ENCODE data around the gene USP43. TPM values are rescaled to one million over a fixed set of nuclear protein-coding genes. Genes with fewer than 3 reads are reported as not detected.
"Not testable (repeated sequence)": the region's sequence is repeated elsewhere in the genome, so short reads cannot be mapped to it uniquely, and the experiment has no call there.

The USP43 gene
- total RNA-seq (ENCODE audit: unreplicated experiment): 0.90 TPM
- long read RNA-seq: 0 reads

- Mint-ChIP-seq H3K27ac (ENCODE audit: unreplicated experiment) (no peak within 1 kb of the TSS), H3K4me3 (ENCODE audit: unreplicated experiment) (peak within 1 kb of the TSS; percentile 88), H3K4me1 (ENCODE audit: unreplicated experiment) (peaks cover 9% of the 10 kb centered on the region), H3K27me3 (ENCODE audit: unreplicated experiment) (peaks cover 8% of the 10 kb centered on the region), H3K9me3 (ENCODE audit: unreplicated experiment) (no peaks in the 10 kb centered on the region), H3K36me3 (ENCODE audit: low read depth, unreplicated experiment) (no peaks in the 10 kb centered on the region)
- TF ChIP-seq CTCF (IDR thresholded peaks at IDR 0.05; ENCODE audit: unreplicated experiment): no peak
- peak; percentile 21 for DNase-seq (ENCODE audit: low spot score)
These were observed at the start of gene USP43 for GRCh38 chr17:9644910-9645751. TSS of gene USP43 (plus strand) at chr17:9645517. CDS start at chr17:9645633, 116 bp downstream.

- H3K36me3 Mint-ChIP-seq (ENCODE audit: low read depth, unreplicated experiment); H3K27ac Mint-ChIP-seq (ENCODE audit: unreplicated experiment); DNase-seq (ENCODE audit: low spot score); H3K9me3 Mint-ChIP-seq (ENCODE audit: unreplicated experiment); H3K4me1 Mint-ChIP-seq (ENCODE audit: unreplicated experiment); H3K27me3 Mint-ChIP-seq (ENCODE audit: unreplicated experiment); H3K4me3 Mint-ChIP-seq (ENCODE audit: unreplicated experiment): not testable (repeated sequence)
These were observed 47.7 kb upstream of the USP43 start for GRCh38 chr17:9597638-9598037.

GRCh38 chr17:9598661-9599060 is 46.7 kb upstream of the USP43 start:
- Mint-ChIP-seq H3K4me3 (ENCODE audit: unreplicated experiment) (no peak overlapping the region), H3K4me1 (ENCODE audit: unreplicated experiment) (no peaks in the 10 kb centered on the region), H3K27me3 (ENCODE audit: unreplicated experiment) (no peaks in the 10 kb centered on the region), H3K36me3 (ENCODE audit: low read depth, unreplicated experiment) (no peaks in the 10 kb centered on the region), H3K27ac (ENCODE audit: unreplicated experiment) (no peak overlapping the region), H3K9me3 (ENCODE audit: unreplicated experiment) (no peaks in the 10 kb centered on the region)
- DNase-seq (ENCODE audit: low spot score): no peak
- TF ChIP-seq CTCF (IDR thresholded peaks at IDR 0.05; ENCODE audit: unreplicated experiment): no peak

- not testable (repeated sequence) for H3K36me3 Mint-ChIP-seq (ENCODE audit: low read depth, unreplicated experiment); DNase-seq (ENCODE audit: low spot score); H3K4me1 Mint-ChIP-seq (ENCODE audit: unreplicated experiment); H3K9me3 Mint-ChIP-seq (ENCODE audit: unreplicated experiment); H3K4me3 Mint-ChIP-seq (ENCODE audit: unreplicated experiment); H3K27me3 Mint-ChIP-seq (ENCODE audit: unreplicated experiment); H3K27ac Mint-ChIP-seq (ENCODE audit: unreplicated experiment)
These were observed 40.7 kb upstream of the USP43 start for GRCh38 chr17:9604583-9604982.

GRCh38 chr17:9606453-9606852 is 38.9 kb upstream of the USP43 start:
- no peak for DNase-seq (ENCODE audit: low spot score)
- no peak for TF ChIP-seq CTCF (IDR thresholded peaks at IDR 0.05; ENCODE audit: unreplicated experiment)
- Mint-ChIP-seq H3K4me1 (ENCODE audit: unreplicated experiment) (no peaks in the 10 kb centered on the region), H3K4me3 (ENCODE audit: unreplicated experiment) (no peak overlapping the region), H3K27me3 (ENCODE audit: unreplicated experiment) (no peaks in the 10 kb centered on the region), H3K36me3 (ENCODE audit: low read depth, unreplicated experiment) (no peaks in the 10 kb centered on the region), H3K27ac (ENCODE audit: unreplicated experiment) (no peak overlapping the region), H3K9me3 (ENCODE audit: unreplicated experiment) (no peaks in the 10 kb centered on the region)

- not testable (repeated sequence) for H3K4me3 Mint-ChIP-seq (ENCODE audit: unreplicated experiment); H3K36me3 Mint-ChIP-seq (ENCODE audit: low read depth, unreplicated experiment); DNase-seq (ENCODE audit: low spot score); H3K9me3 Mint-ChIP-seq (ENCODE audit: unreplicated experiment); H3K27ac Mint-ChIP-seq (ENCODE audit: unreplicated experiment); H3K27me3 Mint-ChIP-seq (ENCODE audit: unreplicated experiment); H3K4me1 Mint-ChIP-seq (ENCODE audit: unreplicated experiment)
These were observed 38.3 kb upstream of the USP43 start for GRCh38 chr17:9607058-9607457.
